Measurements from ENCODE around the gene HMX3. TPM values are rescaled to one million over a fixed set of nuclear protein-coding genes. Genes with fewer than 3 reads are reported as not detected.
A peak's percentile ranks its signal among the peaks of the same experiment; 100 is the strongest.

The HMX3 gene
- total RNA-seq, 2 experiments from 2014 or later, result 0.45 to 0.69 TPM

DNA sequence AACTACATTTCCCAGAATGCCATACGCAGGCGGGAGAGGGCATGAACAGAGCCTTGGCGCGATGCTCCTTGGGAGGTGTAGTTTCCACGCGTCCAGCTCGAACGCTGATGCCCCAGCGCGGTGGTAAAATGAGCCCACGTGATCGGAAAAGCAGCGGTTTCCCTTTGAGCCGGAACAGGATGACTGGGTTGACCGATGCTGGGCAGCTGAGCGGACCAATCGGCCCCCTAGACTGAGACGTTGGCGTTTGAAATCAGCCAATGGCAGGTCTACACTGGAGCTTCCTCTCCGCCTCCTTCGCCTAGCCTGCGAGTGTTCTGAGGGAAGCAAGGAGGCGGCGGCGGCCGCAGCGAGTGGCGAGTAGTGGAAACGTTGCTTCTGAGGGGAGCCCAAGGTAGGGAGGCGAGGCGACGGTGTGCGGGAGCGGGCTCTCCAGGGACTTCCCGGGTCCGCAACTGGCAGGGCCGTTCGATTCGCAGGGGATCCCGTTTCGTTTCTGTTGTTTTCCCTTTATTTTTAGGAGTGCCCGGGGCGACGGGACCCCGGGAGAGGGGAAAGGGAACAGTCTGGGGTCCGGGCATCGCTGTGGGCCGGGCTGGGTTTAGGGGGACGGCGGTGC, 18.4 kb downstream of the HMX3 start, which contains the start of gene BUB3:
BUB3 (plus strand) TSS at position 311 of the 619 bp plus-strand sequence. CDS start 516 bp downstream, outside the sequence.
- Mint-ChIP-seq H3K27ac (peak within 1 kb of the TSS; percentile 100), H3K4me1 (ENCODE audit: low read depth) (peaks cover 60% of the 10 kb centered on the region), H3K9me3 (peaks cover 1% of the 10 kb centered on the region), H3K27me3 (peaks cover 14% of the 10 kb centered on the region), H3K4me3 (peak within 1 kb of the TSS; percentile 93), H3K36me3 (ENCODE audit: low read depth) (peaks cover 46% of the 10 kb centered on the region)
- TF ChIP-seq, protein P1, sequence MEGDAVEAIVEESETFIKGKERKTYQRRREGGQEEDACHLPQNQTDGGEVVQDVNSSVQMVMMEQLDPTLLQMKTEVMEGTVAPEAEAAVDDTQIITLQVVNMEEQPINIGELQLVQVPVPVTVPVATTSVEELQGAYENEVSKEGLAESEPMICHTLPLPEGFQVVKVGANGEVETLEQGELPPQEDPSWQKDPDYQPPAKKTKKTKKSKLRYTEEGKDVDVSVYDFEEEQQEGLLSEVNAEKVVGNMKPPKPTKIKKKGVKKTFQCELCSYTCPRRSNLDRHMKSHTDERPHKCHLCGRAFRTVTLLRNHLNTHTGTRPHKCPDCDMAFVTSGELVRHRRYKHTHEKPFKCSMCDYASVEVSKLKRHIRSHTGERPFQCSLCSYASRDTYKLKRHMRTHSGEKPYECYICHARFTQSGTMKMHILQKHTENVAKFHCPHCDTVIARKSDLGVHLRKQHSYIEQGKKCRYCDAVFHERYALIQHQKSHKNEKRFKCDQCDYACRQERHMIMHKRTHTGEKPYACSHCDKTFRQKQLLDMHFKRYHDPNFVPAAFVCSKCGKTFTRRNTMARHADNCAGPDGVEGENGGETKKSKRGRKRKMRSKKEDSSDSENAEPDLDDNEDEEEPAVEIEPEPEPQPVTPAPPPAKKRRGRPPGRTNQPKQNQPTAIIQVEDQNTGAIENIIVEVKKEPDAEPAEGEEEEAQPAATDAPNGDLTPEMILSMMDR (IDR thresholded peaks at IDR 0.05), result no peak
- ATAC-seq, result peak; percentile 89
- intact Hi-C loops (cut with micrococcal nuclease), result loop anchor here (10.0 kb wide), 1 partner anchor 779 kb away; the partner anchor contains the start of gene PLEKHA1
- ChIA-PET POLR2A (interaction anchor here (0.6 to 1.7 kb wide), 4 partner anchors 13 to 21 kb away, joined by 3 to 8 read pairs (median 4); no protein-coding TSS in a partner anchor), CTCF (interaction anchor here (1.2 to 1.6 kb wide), 3 partner anchors 9 to 31 kb away, joined by 3 to 8 read pairs (median 6); no protein-coding TSS in a partner anchor)
- DNase-seq, result peak; percentile 98

DNA sequence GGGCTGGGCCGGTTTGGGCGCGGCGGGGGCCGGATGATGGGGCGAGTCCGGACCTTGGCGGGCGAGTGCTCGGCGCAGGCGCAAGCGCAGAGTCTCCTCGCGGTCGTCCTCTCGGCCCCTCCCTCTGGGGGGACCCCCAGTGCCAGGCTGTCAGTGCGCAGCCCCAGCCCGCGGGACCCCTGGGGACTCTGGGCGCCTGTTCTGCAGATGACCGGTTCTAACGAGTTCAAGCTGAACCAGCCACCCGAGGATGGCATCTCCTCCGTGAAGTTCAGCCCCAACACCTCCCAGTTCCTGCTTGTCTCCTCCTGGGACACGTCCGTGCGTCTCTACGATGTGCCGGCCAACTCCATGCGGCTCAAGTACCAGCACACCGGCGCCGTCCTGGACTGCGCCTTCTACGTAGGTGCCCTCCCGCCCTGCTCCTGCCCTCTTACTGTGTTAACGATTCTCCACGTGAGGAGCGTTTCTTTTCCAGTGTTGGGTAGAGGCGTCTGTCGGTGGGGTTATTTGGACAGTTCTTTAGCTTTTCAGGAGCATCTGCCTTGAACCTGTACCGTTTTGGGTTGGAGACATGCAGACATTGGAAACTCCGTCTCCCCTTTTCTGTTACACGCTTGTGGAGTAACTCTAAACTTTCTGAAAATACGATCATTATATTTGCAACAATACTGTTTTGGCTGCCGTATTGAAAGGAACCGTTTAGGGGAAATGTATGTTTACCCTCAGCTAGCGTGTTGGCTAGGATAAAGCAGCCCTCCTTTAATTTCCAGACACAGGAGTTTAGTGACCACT, 19.1 kb downstream of the HMX3 start:
- Mint-ChIP-seq H3K36me3 (ENCODE audit: low read depth) (peaks cover 50% of the 10 kb centered on the region), H3K27ac (peak overlapping the region; percentile 100), H3K27me3 (peaks cover 14% of the 10 kb centered on the region), H3K4me3 (peak overlapping the region; percentile 93), H3K9me3 (peaks cover 1% of the 10 kb centered on the region), H3K4me1 (ENCODE audit: low read depth) (peaks cover 67% of the 10 kb centered on the region)
- DNase-seq (peak; percentile 61), ATAC-seq (peak; percentile 40)
- intact Hi-C loops (cut with micrococcal nuclease), result loop anchor here (10.0 kb wide), 1 partner anchor 780 kb away; the partner anchor contains the start of gene PLEKHA1
- TF ChIP-seq, protein P1 (IDR thresholded peaks at IDR 0.05), result no peak
- POLR2A ChIA-PET, result interaction anchor here (1.4 to 1.7 kb wide), 2 partner anchors 12 to 14 kb away, joined by 3 to 8 read pairs; no protein-coding TSS in a partner anchor
- CTCF ChIA-PET, result no interaction called here

DNA sequence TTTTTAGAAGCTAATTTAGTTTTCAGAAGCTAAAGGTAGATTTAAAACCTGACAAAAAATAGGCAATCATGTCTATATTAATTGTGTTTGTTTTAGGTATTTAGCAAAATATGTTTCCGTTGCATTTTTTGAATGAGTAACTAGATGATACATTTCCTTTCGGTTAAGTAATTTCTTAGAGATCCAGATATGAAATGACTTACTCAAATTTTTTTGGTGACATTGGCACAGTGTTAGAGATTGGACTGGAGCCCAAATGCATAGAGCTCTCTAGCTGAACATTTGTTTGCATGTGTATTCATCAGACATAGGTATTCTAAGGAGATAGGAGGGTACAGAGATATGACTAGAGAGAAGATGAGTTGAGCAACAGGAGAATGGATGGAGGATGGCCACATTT, 20.3 kb downstream of the HMX3 start:
- Mint-ChIP-seq H3K36me3 (ENCODE audit: low read depth) (peaks cover 61% of the 10 kb centered on the region), H3K9me3 (peaks cover 1% of the 10 kb centered on the region), H3K27ac (peak overlapping the region; percentile 69), H3K27me3 (peaks cover 8% of the 10 kb centered on the region), H3K4me3 (peak overlapping the region; percentile 93), H3K4me1 (ENCODE audit: low read depth) (peaks cover 71% of the 10 kb centered on the region)
- ChIA-PET POLR2A (interaction anchor here (0.6 to 1.4 kb wide), 2 partner anchors 11 to 1374 kb away, joined by 3 read pairs; no protein-coding TSS in a partner anchor), CTCF (interaction anchor here (0.8 kb wide), 1 partner anchor 11 kb away, joined by 3 read pairs; no protein-coding TSS in a partner anchor)
- TF ChIP-seq, protein P1 (IDR thresholded peaks at IDR 0.05), result no peak
- DNase-seq, result no peak
- ATAC-seq, result no peak
- intact Hi-C loops (cut with micrococcal nuclease), result loop anchor here (10.0 kb wide), 1 partner anchor 781 kb away; the partner anchor contains the start of gene PLEKHA1

DNA sequence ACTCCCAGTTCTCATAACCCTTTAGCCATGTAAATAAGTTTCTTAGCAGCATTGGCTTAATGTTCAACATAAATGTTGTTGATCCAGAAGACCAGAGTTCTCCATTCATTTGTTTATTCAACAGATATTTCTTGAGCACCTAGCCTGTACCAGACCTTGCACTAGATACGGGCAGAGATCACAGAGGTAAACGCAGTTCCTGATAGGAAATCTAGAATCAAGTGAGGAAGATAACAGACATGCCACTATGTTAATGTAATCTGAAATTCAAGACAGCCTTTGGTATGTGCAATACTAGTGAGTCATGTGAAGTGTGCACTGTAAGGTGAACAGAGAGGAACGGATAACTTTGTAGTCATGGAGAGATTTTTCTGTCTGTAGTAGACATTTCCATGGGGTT, 21.4 kb downstream of the HMX3 start:
- H3K27ac Mint-ChIP-seq, result peak overlapping the region; percentile 30
- H3K9me3 Mint-ChIP-seq, result peaks cover 1% of the 10 kb centered on the region
- no peak for ATAC-seq
- ChIA-PET CTCF (no interaction called here), POLR2A (no interaction called here)
- no peaks in the 10 kb centered on the region for H3K27me3 Mint-ChIP-seq
- TF ChIP-seq, protein P1 (IDR thresholded peaks at IDR 0.05), result no peak
- peaks cover 69% of the 10 kb centered on the region for H3K36me3 Mint-ChIP-seq (ENCODE audit: low read depth)
- DNase-seq, result no peak
- H3K4me1 Mint-ChIP-seq (ENCODE audit: low read depth), result peaks cover 70% of the 10 kb centered on the region
- H3K4me3 Mint-ChIP-seq, result peak overlapping the region; percentile 93
- intact Hi-C loops (cut with micrococcal nuclease), result loop anchor here (10.0 kb wide), 1 partner anchor 782 kb away; the partner anchor contains the start of gene PLEKHA1
